Neural cell (in vitro differentiated cells): ENCODE measurements around the gene APRT. TPM values are rescaled to one million over a fixed set of nuclear protein-coding genes. Genes with fewer than 3 reads are reported as not detected.

Source experiments
- H2AFZ ChIP-seq: fragments of 200-600, 300-800 bp; sonication (generic), shearing (Covaris generic); 2 replicates; pipeline ENCODE4 v1.6.0; 2014; ENCODE audit warnings: low read depth, mild to moderate bottlenecking, antibody characterized with exemption, low read length, moderate library complexity
- H3F3A ChIP-seq: fragments of 200-600 bp; shearing (Covaris generic); 2 replicates; pipeline ENCODE4 v1.6.1; 2016; ENCODE audit warnings: mild to moderate bottlenecking, moderate library complexity, mixed read lengths, antibody characterized with exemption, low read length; ENCODE audit not compliant: insufficient read depth, poor library complexity, severe bottlenecking
- H3K27ac ChIP-seq: fragments of 200-600, 300-800 bp; sonication (generic), shearing (Covaris generic); 2 replicates; pipeline ENCODE4 v1.5.1; 2014; ENCODE audit warnings: mild to moderate bottlenecking, low read length, moderate library complexity
- H3K27me3 ChIP-seq: fragments of 300-800, 200-600 bp; sonication (generic), shearing (Covaris generic); 2 replicates; pipeline ENCODE4 v1.6.0; 2014; ENCODE audit warnings: mild to moderate bottlenecking, low read depth, low read length, moderate library complexity; ENCODE audit not compliant: insufficient read depth
- H3K36me3 ChIP-seq: fragments of 300-800, 200-600 bp; sonication (generic), shearing (Covaris generic); 2 replicates; pipeline ENCODE4 v1.5.1; 2014; ENCODE audit warnings: mild to moderate bottlenecking, antibody characterized with exemption, low read length, moderate library complexity; ENCODE audit not compliant: insufficient read depth
- H3K4me2 ChIP-seq: fragments of 300-800, 200-600 bp; sonication (generic), shearing (Covaris generic); 2 replicates; pipeline ENCODE4 v1.6.0; 2014; ENCODE audit warnings: mild to moderate bottlenecking, low read length
- H3K4me3 ChIP-seq: fragments of 300-800, 200-600 bp; sonication (generic), shearing (Covaris generic); 2 replicates; pipeline ENCODE4 v1.5.1; 2014; ENCODE audit warnings: mild to moderate bottlenecking, low read length, moderate library complexity
- H3K79me2 ChIP-seq: fragments of 200-600 bp; shearing (Covaris generic); replicated peaks from 2 replicates; pipeline ENCODE4 v1.6.0; 2014; ENCODE audit warnings: mild to moderate bottlenecking, low read length, moderate library complexity; ENCODE audit not compliant: insufficient read depth
- H3K9ac ChIP-seq: fragments of 300-800, 200-600 bp; sonication (generic), shearing (Covaris generic); 2 replicates; pipeline ENCODE4 v1.6.1; 2016; ENCODE audit warnings: mild to moderate bottlenecking, low read length, mixed read lengths
- H3K9me2 ChIP-seq: fragments of 200-600 bp; shearing (Covaris generic); 2 replicates; pipeline ENCODE4 v1.6.1; 2016; ENCODE audit warnings: mild to moderate bottlenecking, low read length, mixed read lengths; ENCODE audit not compliant: insufficient read depth
- H3K9me3 ChIP-seq: fragments of 200-600, 300-800 bp; sonication (generic), shearing (Covaris generic); 2 replicates; pipeline ENCODE4 v1.6.1; 2016; ENCODE audit warnings: mild to moderate bottlenecking, mixed run types, low read length, moderate library complexity, mixed read lengths
- H4K20me1 ChIP-seq: fragments of 200-600 bp; shearing (Covaris generic); 2 replicates; pipeline ENCODE4 v1.6.1; 2016; ENCODE audit warnings: mild to moderate bottlenecking, mixed run types; ENCODE audit not compliant: insufficient read depth
- CTCF ChIP-seq: fragments of 450-650 bp; IDR thresholded peaks from 2 replicates; pipeline ENCODE4 v1.5.1; 2014; ENCODE audit warnings: antibody characterized with exemption, mild to moderate bottlenecking, moderate library complexity; ENCODE audit not compliant: poor library complexity, severe bottlenecking
- EP300 ChIP-seq: fragments of 450-650 bp; conservative IDR thresholded peaks from 2 replicates; pipeline ENCODE4 v1.6.1; 2014; ENCODE audit warnings: antibody characterized with exemption, mild to moderate bottlenecking, moderate library complexity; ENCODE audit not compliant: poor library complexity, severe bottlenecking
- EZH2 ChIP-seq: fragments of 200-600, 300-800 bp; shearing (Covaris generic), sonication (generic); IDR thresholded peaks from 2 replicates; pipeline ENCODE4 v1.6.1; 2014; ENCODE audit warnings: antibody characterized with exemption, low read length, borderline replicate concordance, mild to moderate bottlenecking; ENCODE audit not compliant: insufficient read depth, poor library complexity, severe bottlenecking
- POLR2AphosphoS5 ChIP-seq: IDR thresholded peaks from 2 replicates; pipeline ENCODE4 v1.6.1; 2012
- RAD21 ChIP-seq: fragments of 450-650 bp; conservative IDR thresholded peaks from 2 replicates; pipeline ENCODE4 v1.6.1; 2014; ENCODE audit warnings: antibody characterized with exemption, mild to moderate bottlenecking, moderate library complexity
- REST ChIP-seq: IDR thresholded peaks from 2 replicates; pipeline ENCODE4 v1.6.1; 2012; ENCODE audit warnings: borderline replicate concordance
- SMC3 ChIP-seq: fragments of 450-650 bp; conservative IDR thresholded peaks from 2 replicates; pipeline ENCODE4 v1.6.1; 2014; ENCODE audit warnings: antibody characterized with exemption, mild to moderate bottlenecking, moderate library complexity; ENCODE audit not compliant: poor library complexity
- TAF1 ChIP-seq: IDR thresholded peaks from 2 replicates; pipeline ENCODE4 v1.6.1; 2012; ENCODE audit warnings: low read depth
- polyA plus RNA-seq: library from polyadenylated mRNA; depleted of rRNA; stranded (reverse); fragments of >200 nt; gene quantifications from 2 replicates; pipeline ENCODE4 v1.2.3, GENCODE V29; 2014

Gene APRT
- polyA plus RNA-seq, 1 donor from 2014 or later = 52.0 TPM

DNA sequence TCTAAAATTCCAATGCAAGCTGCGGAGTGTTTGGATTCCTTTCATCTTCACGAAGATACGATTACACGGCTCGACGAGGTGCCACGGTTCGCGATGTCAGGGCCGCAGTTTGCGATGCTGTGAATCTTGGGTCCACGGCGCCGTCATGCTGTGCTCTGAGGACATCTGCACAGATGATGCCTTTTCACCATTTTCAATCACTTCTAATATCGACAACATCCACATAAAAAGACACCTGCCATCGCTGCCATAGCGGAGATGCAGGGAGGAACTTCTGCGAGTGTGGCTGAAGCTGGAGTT lies 6.8 kb upstream of the APRT start:
- Histone ChIP-seq H3K9ac (no peak overlapping the region), H3K27me3 (no peaks in the 10 kb centered on the region), H3K4me2 (no peak overlapping the region), H4K20me1 (no peaks in the 10 kb centered on the region), H3K36me3 (no peaks in the 10 kb centered on the region), H3K9me2 (no peaks in the 10 kb centered on the region), H3F3A (no peaks in the 10 kb centered on the region), H2AFZ (no peak overlapping the region), H3K9me3 (no peaks in the 10 kb centered on the region), H3K4me3 (no peak overlapping the region), H3K79me2 (no peaks in the 10 kb centered on the region), H3K27ac (no peak overlapping the region)
- TF ChIP-seq REST = no peak
- TF ChIP-seq TAF1 = no peak
- no peak for TF ChIP-seq EZH2
- TF ChIP-seq POLR2AphosphoS5 = no peak
- TF ChIP-seq EP300 = no peak

GRCh38 chr16:88817785-88818574 lies 6.3 kb upstream of the APRT start:
- Histone ChIP-seq H3K9me2 (no peaks in the 10 kb centered on the region), H2AFZ (no peak overlapping the region), H3K27me3 (no peaks in the 10 kb centered on the region), H3F3A (no peaks in the 10 kb centered on the region), H3K9me3 (no peaks in the 10 kb centered on the region), H3K36me3 (no peaks in the 10 kb centered on the region), H4K20me1 (no peaks in the 10 kb centered on the region), H3K4me2 (no peak overlapping the region), H3K4me3 (no peak overlapping the region), H3K79me2 (no peaks in the 10 kb centered on the region), H3K27ac (no peak overlapping the region), H3K9ac (no peak overlapping the region)
- TF ChIP-seq EP300 = no peak
- TF ChIP-seq CTCF = no peak
- TF ChIP-seq POLR2AphosphoS5 = no peak
- no peak for TF ChIP-seq SMC3
- no peak for TF ChIP-seq RAD21
- TF ChIP-seq TAF1 = no peak
